Uterus (tissue), 4 donors: ENCODE data around the gene CD300LG. TPM values are rescaled to one million over a fixed set of nuclear protein-coding genes. Genes with fewer than 3 reads are reported as not detected.
A peak's percentile ranks its signal among the peaks of the same experiment; 100 is the strongest.

Experiments used
- DNase-seq, 2 donors: peaks; one replicate each; pipeline ENCODE4 v3.0.0-alpha.2; 2019 to 2020
- H3K27ac ChIP-seq, 2 donors: fragments of 200-600 bp; sonication (generic); 1 replicate in 1 of 2; 2 replicates in 1 of 2; pipeline ENCODE4 v1.5.1; 2016 to 2018
- H3K27me3 ChIP-seq, 2 donors: fragments of 200-600 bp; sonication (generic); one replicate each; pipeline ENCODE4 v1.5.1; 2018 to 2019; ENCODE audit warnings: control low read depth in 1 of 2
- H3K36me3 ChIP-seq, 2 donors: fragments of 200-600 bp; sonication (generic); one replicate each; pipeline ENCODE4 v1.5.1; 2019; ENCODE audit warnings: control low read depth in 1 of 2
- H3K4me1 ChIP-seq, 2 donors: fragments of 200-600 bp; sonication (generic); one replicate each; pipeline ENCODE4 v1.5.1; 2018 to 2019; ENCODE audit warnings: control low read depth in 1 of 2
- H3K4me3 ChIP-seq, 2 donors: fragments of 200-600 bp; sonication (generic); 1 replicate in 1 of 2; 2 replicates in 1 of 2; pipeline ENCODE4 v1.5.1; 2018 to 2019; ENCODE audit warnings: mild to moderate bottlenecking in 1 of 2
- H3K9me3 ChIP-seq, 2 donors: fragments of 200-600 bp; sonication (generic); one replicate each; pipeline ENCODE4 v1.5.1; 2019; ENCODE audit warnings: control low read depth in 1 of 2
- POLR2A ChIP-seq, 2 donors: fragments of 450-650 bp; IDR thresholded peaks; one replicate each; pipeline ENCODE4 v1.6.1; 2016; ENCODE audit warnings: antibody characterized with exemption in 2 of 2, mild to moderate bottlenecking in 1 of 2, moderate library complexity in 1 of 2
- intact Hi-C: fragments of 100-400 bp; cut with DNase I; formaldehyde crosslinking; loops from one replicate; pipeline ENCODE4 v1.15.1; 2023; ENCODE audit warnings: low total_unique reads
- total RNA-seq, 4 donors: library from RNA; depleted of rRNA in 3 of 4; stranded (reverse); fragments of >200 nt in 3 of 4; gene quantifications; one replicate each; pipeline versions ENCODE4 v1.1.0 to v1.2.4, GENCODE V29; 2014 to 2023
- TF ChIP-seq, protein P1 (sequence below), 4 experiments: fragments of 200-600 bp in 2 of 4; fragments of 450-650 bp in 2 of 4; sonication (generic) in 2 of 4; IDR thresholded peaks; one replicate each; pipeline ENCODE4 v1.5.1; 2016 to 2019; ENCODE audit warnings: antibody characterized with exemption in 4 of 4, mild to moderate bottlenecking in 2 of 4, moderate library complexity in 1 of 4
- donor health status: DM: yes; HTN: yes; CAD: no.

Gene CD300LG
- total RNA-seq, 4 donors from 2014 or later, result 2.1 to 6.5 (median 6.2) TPM; not detected in 1

DNA sequence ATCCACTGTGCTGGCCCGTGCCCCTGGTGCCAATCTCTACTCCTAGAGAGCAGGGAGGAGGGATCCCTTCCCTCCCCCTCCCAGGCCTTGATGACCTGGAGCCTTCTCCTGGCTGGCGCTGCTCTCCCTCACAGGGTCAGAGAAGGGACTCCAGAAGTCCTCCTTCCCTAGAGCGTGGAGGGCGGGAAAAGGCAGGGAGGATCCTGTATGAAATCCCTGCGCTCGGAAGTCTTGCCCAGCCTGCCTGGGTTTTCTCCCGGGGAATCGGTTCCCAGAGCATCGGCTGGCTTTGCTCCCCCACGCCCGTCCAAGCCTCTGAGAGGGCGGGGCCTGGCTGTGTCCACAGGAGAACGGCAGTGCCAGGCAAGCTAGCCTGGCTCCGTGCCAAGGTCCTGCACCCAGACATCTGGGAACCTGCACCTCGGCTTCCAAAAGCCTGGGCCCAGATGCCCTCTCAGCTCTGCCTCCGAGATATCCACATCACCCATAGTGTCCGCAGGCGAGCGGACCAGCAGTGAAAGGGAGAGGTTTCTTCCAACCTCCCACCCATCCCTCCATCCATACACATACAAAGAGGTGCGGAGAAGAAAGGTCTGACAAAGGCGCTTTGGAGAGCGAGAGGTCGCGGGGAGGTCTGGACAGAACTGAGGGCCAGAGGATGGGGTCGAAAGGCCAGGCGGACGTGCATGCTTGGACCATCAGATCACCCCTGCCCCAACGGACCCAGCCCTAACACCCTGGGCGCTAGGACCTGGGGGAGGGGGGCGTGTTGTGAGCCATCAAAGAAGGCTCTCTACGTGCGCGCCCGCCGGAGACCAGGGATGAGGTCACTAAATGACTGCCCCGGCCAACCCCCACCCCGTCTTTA lies 59.2 kb downstream of the CD300LG start:
- Histone ChIP-seq H3K27ac (peak overlapping the region; percentile 84 to 91), H3K4me3 (peak overlapping the region; percentile 68 to 88), H3K36me3 (no peaks in the 10 kb centered on the region), H3K27me3 (no peaks in the 10 kb centered on the region), H3K9me3 (no peaks in the 10 kb centered on the region), H3K4me1 (peaks cover 0 to 12% of the 10 kb centered on the region in 2 donors)
- TF ChIP-seq POLR2A (IDR thresholded peaks at IDR 0.05), result no peak
- TF ChIP-seq, protein P1, sequence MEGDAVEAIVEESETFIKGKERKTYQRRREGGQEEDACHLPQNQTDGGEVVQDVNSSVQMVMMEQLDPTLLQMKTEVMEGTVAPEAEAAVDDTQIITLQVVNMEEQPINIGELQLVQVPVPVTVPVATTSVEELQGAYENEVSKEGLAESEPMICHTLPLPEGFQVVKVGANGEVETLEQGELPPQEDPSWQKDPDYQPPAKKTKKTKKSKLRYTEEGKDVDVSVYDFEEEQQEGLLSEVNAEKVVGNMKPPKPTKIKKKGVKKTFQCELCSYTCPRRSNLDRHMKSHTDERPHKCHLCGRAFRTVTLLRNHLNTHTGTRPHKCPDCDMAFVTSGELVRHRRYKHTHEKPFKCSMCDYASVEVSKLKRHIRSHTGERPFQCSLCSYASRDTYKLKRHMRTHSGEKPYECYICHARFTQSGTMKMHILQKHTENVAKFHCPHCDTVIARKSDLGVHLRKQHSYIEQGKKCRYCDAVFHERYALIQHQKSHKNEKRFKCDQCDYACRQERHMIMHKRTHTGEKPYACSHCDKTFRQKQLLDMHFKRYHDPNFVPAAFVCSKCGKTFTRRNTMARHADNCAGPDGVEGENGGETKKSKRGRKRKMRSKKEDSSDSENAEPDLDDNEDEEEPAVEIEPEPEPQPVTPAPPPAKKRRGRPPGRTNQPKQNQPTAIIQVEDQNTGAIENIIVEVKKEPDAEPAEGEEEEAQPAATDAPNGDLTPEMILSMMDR (IDR thresholded peaks at IDR 0.05), result no peak
- peak; percentile 81 to 90 for DNase-seq
- intact Hi-C loops, result no loop called here

DNA sequence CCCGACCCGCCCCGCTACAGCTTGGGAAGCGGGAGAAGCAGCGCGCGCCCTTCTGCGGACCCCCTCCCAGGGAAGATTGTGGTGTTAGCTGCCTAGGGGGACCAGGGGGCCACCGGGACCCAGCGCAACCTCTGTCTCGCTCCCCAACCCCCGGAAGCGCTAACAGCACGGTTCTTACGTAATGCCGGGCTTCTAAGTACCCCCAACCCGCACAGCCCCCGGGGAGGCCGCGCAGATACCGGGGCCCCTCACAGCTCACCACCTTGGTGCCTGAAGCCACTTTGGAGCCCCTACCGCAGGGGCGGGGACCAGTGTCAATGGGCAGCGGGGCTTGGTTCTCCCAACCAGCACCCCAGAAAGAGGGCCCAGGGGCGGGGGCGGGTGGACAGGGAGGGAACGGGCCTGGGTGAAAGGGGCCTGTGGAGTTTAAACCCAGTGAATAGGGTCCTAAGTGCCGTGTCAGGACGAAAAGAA lies 60.0 kb downstream of the CD300LG start:
- Histone ChIP-seq H3K4me3 (peak overlapping the region; percentile 68 to 88), H3K27me3 (no peaks in the 10 kb centered on the region), H3K27ac (peak overlapping the region; percentile 84 to 91), H3K4me1 (peaks cover 0 to 12% of the 10 kb centered on the region in 2 donors), H3K9me3 (no peaks in the 10 kb centered on the region), H3K36me3 (no peaks in the 10 kb centered on the region)
- intact Hi-C loops, result no loop called here
- TF ChIP-seq, protein P1 (IDR thresholded peaks at IDR 0.05), result no peak
- TF ChIP-seq POLR2A (IDR thresholded peaks at IDR 0.05), result no peak
- peak; percentile 27 to 28 for DNase-seq

GRCh38 chr17:43907425-43907981 lies 60.5 kb downstream of the CD300LG start, which contains the start of gene MPP2:
Gene MPP2, minus strand, starts transcription at chr17:43907536. Its CDS starts 3,076 bp downstream, at chr17:43904460.
- no peaks in the 10 kb centered on the region for H3K36me3 ChIP-seq
- H3K27me3 ChIP-seq, result no peaks in the 10 kb centered on the region
- intact Hi-C loops, result no loop called here
- H3K4me3 ChIP-seq, result peak within 1 kb of the TSS; percentile 68 to 88
- H3K9me3 ChIP-seq, result no peaks in the 10 kb centered on the region
- peak within 1 kb of the TSS; percentile 84 to 91 for H3K27ac ChIP-seq
- H3K4me1 ChIP-seq, result peaks cover 0 to 12% of the 10 kb centered on the region in 2 donors
- peak; percentile 79 to 83 for DNase-seq
- TF ChIP-seq, protein P1 (IDR thresholded peaks at IDR 0.05), result peak; percentile 15 to 35 (median 28)
- peak in 1 of 2 donors; percentile 51 for TF ChIP-seq POLR2A (IDR thresholded peaks at IDR 0.05)

DNA sequence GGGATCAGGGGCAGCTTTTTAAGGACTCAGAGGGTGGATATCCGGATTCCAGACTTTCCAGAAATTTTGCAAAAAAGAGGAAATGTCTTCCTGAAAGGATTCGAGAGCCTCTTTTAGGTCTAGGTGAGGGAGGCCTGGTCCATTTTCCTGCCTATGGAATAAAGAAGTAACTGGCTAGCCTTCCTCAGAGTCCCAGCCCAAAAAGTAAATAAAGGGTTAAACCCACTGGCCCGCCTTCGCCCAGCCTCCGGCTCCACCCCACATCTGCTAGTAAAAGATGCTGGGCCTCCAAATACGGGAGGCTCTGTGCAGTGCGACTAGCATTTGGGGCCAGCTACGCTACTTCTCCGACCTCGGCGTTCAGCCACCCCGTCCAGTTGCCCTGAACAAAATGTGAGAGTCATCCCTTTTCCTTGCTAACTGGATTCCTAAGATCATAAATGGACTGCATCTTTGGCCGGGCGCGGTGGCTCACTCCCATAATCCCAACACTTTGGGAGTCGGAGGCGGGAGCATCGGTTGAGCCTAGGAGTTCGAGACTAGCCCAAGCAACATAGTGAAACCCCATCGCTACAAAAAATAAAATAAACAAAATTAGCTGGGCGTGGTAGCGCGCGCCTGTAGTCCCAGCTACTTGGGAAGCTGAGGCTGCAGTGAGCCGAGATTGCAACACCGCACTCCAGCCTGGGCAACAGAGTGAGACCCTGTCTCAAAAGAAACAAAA lies 61.2 kb downstream of the CD300LG start:
- peak overlapping the region; percentile 68 to 88 for H3K4me3 ChIP-seq
- H3K9me3 ChIP-seq, result no peaks in the 10 kb centered on the region
- peak overlapping the region; percentile 84 to 91 for H3K27ac ChIP-seq
- H3K27me3 ChIP-seq, result no peaks in the 10 kb centered on the region
- intact Hi-C loops, result no loop called here
- H3K4me1 ChIP-seq, result peaks cover 0 to 12% of the 10 kb centered on the region in 2 donors
- TF ChIP-seq POLR2A (IDR thresholded peaks at IDR 0.05), result peak; percentile 29 to 53
- TF ChIP-seq, protein P1 (IDR thresholded peaks at IDR 0.05), result peak in 1 of 4 experiments; percentile 30
- DNase-seq, result peak; percentile 80 to 82
- no peaks in the 10 kb centered on the region for H3K36me3 ChIP-seq
